ENCODE measurements around the gene EIPR1. TPM values are rescaled to one million over a fixed set of nuclear protein-coding genes. Genes with fewer than 3 reads are reported as not detected.
A peak's percentile ranks its signal among the peaks of the same experiment; 100 is the strongest.

EIPR1 gene
- total RNA-seq, 2 donors from 2014 or later = 26.1 to 45.7 TPM

DNA sequence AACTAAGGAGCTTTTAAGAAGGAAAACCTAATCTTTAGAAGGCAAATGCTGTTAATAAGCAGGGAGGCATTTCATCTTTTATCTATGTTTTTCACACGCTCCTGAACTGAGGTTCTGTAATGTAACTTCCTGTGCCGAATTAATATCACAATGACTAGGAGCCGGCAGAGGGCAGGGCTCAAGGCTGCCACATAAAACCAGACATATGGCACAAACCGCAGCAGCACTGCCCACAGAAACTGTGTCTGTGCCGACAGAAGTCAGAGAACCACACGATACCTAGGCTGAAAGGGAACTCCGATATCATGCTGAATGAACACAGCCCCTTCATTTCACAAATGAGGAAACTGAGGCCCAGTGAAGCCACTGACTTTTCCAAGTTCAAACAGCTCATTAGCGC is 112.1 kb downstream of the EIPR1 start:
- Mint-ChIP-seq H3K27me3 (no peaks in the 10 kb centered on the region), H3K36me3 (ENCODE audit: low read depth) (no peaks in the 10 kb centered on the region), H3K4me1 (peaks cover 10% of the 10 kb centered on the region), H3K4me3 (no peak overlapping the region), H3K9me3 (no peaks in the 10 kb centered on the region), H3K27ac (peak overlapping the region; percentile 23)
- ATAC-seq (replicated peaks) = peak; percentile 65

DNA sequence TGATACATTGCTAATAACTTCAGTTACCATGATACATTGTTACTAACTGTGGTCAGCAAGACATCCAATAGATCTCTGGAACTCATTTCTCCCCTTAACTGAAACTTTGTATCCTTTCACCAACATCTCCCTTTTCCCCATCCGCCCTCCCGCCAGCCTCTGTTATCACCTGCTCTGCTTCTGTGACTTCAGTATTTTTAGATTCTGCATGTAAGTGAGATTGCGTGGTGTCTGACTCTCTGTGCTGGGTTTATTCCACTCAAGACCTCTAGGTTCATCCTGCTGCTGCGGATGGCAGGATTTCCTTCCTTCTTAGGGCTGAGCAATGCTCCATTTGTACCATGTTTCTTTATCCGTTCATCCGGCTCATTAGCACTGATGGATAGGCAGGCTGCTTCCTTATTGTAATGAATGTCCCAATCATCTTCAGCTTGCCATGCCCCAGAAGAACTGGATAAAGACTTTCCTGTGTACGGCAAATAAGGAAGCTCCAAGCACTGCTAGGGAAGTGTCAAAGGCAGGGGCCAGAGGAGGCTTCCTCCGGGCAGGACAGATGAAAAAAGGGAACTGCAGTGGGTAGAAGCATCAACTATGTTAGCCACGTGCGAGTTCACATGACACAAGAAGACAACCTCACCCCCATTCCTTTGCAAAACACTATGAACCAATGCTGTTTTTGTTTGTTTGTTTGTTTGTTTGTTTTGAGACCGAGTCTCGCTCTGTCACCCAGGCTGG is 113.4 kb downstream of the EIPR1 start:
- H3K4me3 Mint-ChIP-seq = no peak overlapping the region
- H3K27ac Mint-ChIP-seq = no peak overlapping the region
- H3K4me1 Mint-ChIP-seq = peaks cover 12% of the 10 kb centered on the region
- H3K36me3 Mint-ChIP-seq (ENCODE audit: low read depth) = no peaks in the 10 kb centered on the region
- H3K9me3 Mint-ChIP-seq = no peaks in the 10 kb centered on the region
- ATAC-seq (replicated peaks) = no peak
- H3K27me3 Mint-ChIP-seq = no peaks in the 10 kb centered on the region

DNA sequence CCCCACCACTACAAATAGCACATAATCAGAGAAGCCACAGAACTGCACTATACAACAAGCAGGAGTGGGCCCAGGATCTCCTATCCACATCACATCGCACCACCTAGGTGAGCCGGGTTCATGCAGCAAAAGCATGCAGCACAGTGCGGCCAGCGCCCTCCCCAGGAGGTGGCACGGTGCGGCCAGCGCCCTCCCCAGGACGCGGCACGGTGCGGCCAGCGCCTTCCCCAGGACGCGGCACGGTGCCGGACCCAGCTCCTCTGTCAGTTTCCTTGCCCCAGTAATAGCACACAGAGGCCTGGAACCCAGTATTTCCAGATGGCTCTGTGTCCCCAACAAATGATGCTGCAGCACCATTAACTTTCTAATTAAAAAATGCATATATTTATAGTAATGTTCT is 114.1 kb downstream of the EIPR1 start:
- no peaks in the 10 kb centered on the region for H3K9me3 Mint-ChIP-seq
- no peak overlapping the region for H3K4me3 Mint-ChIP-seq
- ATAC-seq (replicated peaks) = no peak
- peaks cover 16% of the 10 kb centered on the region for H3K4me1 Mint-ChIP-seq
- no peaks in the 10 kb centered on the region for H3K36me3 Mint-ChIP-seq (ENCODE audit: low read depth)
- H3K27ac Mint-ChIP-seq = no peak overlapping the region
- H3K27me3 Mint-ChIP-seq = no peaks in the 10 kb centered on the region

DNA sequence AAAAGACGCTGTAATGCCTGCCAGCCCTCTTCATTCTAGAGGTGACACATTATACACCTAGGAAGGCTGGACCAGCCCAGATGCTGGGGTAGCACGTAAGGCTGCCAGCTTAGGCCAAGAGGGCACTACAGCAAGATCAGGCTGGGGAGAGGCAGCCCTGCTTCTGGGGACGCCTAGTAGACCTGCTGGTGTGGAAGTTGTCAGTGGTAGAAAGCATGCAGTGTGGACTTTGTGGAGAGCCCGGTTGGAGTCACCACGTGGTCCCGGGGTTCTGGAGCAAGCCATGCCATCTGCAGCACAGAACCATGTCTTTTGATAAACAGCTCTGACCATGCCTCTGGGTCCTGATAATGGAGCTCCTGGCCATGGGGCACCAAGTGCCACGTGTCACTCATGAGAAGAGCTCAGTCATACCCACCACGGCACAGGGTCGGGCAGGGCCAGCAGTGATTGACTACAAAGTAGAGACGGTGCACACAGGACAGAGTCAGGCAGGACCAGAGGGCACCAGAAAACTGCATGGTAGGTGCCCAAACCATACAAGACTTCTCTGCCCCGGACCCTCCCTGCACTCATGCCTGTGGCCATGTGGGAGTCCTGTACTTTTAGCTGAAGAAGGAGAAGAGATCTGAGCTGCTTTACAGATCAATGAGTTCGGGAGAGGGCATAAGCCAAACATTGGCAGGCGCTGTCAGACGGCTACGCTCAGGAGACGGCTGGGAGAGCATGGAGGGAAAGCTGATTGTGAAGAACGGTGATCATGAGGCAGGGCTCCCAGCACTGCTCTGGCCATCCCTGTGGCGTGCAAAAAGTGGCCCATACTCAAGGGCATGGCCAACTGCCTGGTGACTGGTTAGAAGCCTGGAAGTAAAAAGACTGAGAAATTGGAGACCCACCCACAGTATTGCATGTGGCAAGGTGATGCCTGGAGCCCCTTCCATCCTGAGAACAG is 114.9 kb downstream of the EIPR1 start:
- H3K27ac Mint-ChIP-seq = peak overlapping the region; percentile 76
- H3K36me3 Mint-ChIP-seq (ENCODE audit: low read depth) = peaks cover 2% of the 10 kb centered on the region
- H3K9me3 Mint-ChIP-seq = no peaks in the 10 kb centered on the region
- H3K27me3 Mint-ChIP-seq = no peaks in the 10 kb centered on the region
- H3K4me3 Mint-ChIP-seq = no peak overlapping the region
- ATAC-seq (replicated peaks) = no peak
- peaks cover 17% of the 10 kb centered on the region for H3K4me1 Mint-ChIP-seq

DNA sequence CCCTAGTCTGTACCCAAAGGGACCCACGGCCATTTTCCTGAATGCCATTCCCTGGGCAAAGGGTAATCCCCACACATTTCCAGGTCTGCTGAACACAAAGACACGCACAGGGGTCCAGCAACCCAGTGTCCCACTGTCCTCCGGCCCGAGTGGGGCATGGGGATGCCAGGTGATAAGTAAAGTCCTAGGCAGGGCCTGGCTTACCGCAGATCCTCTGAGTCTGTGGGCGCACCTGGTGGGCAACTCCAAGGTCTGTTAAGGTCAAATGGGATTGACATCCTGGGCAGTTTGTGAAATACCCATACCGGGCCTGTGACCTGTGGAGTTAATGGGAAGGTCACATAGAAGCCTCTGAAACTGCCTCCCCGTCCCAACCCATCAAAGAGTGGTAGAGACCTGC is 116.1 kb downstream of the EIPR1 start:
- H3K4me1 Mint-ChIP-seq = peaks cover 20% of the 10 kb centered on the region
- no peaks in the 10 kb centered on the region for H3K9me3 Mint-ChIP-seq
- ATAC-seq (replicated peaks) = no peak
- H3K27ac Mint-ChIP-seq = no peak overlapping the region
- no peaks in the 10 kb centered on the region for H3K27me3 Mint-ChIP-seq
- no peak overlapping the region for H3K4me3 Mint-ChIP-seq
- H3K36me3 Mint-ChIP-seq (ENCODE audit: low read depth) = peaks cover 14% of the 10 kb centered on the region

DNA sequence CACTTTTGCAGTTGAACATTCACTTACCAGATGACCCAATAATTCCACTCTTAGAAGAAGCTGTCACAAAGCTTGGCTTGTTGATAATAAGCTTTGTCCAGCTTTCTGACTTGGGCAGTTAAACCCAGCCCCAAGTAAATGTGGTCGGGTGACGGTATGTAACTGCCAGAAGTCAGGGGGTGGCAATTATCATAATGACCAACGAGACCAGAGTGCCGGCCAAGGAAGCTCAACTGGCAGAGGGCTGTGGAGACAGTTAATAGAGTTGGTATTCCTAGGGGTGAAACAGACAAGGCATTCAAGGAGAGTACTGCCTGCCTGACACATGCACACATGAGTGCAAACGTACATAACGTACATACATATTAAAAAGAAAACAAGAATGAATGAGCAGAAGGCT is 116.7 kb downstream of the EIPR1 start:
- no peaks in the 10 kb centered on the region for H3K9me3 Mint-ChIP-seq
- peaks cover 20% of the 10 kb centered on the region for H3K4me1 Mint-ChIP-seq
- ATAC-seq (replicated peaks) = no peak
- no peak overlapping the region for H3K4me3 Mint-ChIP-seq
- H3K36me3 Mint-ChIP-seq (ENCODE audit: low read depth) = peaks cover 18% of the 10 kb centered on the region
- H3K27me3 Mint-ChIP-seq = no peaks in the 10 kb centered on the region
- H3K27ac Mint-ChIP-seq = no peak overlapping the region

DNA sequence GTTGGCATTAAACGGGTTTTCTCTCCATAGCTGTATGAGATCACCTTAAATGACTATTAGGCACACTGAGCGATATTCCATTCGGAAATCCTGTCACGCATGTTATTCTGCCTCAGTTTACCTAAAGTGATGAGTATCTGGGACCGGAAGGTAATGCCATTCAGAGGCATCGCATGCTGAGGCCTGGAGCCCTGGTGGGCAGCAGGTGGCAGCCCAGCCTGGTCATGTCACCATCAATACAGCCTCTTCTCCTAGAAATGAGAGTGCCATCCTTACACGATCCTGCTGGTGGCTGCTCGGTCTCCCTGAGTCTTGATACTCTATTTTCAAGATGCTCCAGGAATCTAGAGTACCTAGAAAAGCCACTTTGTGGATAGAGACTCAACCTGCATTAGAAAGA is 119.8 kb downstream of the EIPR1 start:
- Mint-ChIP-seq H3K9me3 (no peaks in the 10 kb centered on the region), H3K4me1 (peaks cover 14% of the 10 kb centered on the region), H3K4me3 (no peak overlapping the region), H3K27ac (no peak overlapping the region), H3K27me3 (no peaks in the 10 kb centered on the region), H3K36me3 (ENCODE audit: low read depth) (peaks cover 41% of the 10 kb centered on the region)
- no peak for ATAC-seq (replicated peaks)

DNA sequence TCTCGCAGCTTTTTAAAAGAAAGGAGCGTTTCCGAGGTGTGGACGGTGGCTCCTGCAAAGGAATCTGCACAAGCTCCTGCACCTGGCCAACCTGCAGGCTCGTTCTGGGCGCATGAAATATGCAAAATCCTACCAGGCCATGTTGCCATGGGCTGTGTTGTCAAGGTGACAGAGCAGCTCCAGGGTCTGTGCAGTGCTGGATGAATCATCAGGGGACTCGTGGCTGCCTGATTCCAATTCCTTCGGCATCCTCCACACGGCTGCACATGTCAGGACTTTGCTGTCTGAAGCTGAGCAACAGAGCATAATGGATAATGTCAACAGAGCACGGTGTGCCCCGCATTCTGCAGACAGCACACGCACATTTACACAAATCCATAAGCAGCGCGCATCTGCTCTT is 120.5 kb downstream of the EIPR1 start:
- Mint-ChIP-seq H3K4me1 (peaks cover 14% of the 10 kb centered on the region), H3K4me3 (no peak overlapping the region), H3K36me3 (ENCODE audit: low read depth) (peaks cover 47% of the 10 kb centered on the region), H3K9me3 (no peaks in the 10 kb centered on the region), H3K27me3 (no peaks in the 10 kb centered on the region), H3K27ac (no peak overlapping the region)
- no peak for ATAC-seq (replicated peaks)

DNA sequence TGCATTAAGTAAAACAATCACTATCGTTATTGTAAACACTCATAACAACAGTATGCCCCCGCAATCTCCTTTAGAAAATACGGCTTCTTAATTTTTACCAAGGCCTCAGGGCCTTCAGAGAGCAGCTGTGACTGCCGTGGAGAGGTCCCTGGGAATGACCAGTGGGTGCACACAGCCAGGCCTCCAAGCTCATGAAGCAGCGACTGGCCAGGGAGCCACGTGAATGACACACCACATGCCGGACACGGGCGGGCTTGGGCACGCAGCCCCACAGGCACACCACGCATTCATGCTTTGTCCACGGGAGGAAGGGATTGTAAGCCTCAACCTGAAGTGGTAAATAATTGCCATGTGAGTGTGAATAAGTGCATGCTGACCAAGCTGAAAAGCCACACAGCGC is 121.0 kb downstream of the EIPR1 start:
- Mint-ChIP-seq H3K27me3 (no peaks in the 10 kb centered on the region), H3K4me3 (no peak overlapping the region), H3K36me3 (ENCODE audit: low read depth) (peaks cover 53% of the 10 kb centered on the region), H3K9me3 (no peaks in the 10 kb centered on the region), H3K27ac (no peak overlapping the region), H3K4me1 (peaks cover 14% of the 10 kb centered on the region)
- no peak for ATAC-seq (replicated peaks)

DNA sequence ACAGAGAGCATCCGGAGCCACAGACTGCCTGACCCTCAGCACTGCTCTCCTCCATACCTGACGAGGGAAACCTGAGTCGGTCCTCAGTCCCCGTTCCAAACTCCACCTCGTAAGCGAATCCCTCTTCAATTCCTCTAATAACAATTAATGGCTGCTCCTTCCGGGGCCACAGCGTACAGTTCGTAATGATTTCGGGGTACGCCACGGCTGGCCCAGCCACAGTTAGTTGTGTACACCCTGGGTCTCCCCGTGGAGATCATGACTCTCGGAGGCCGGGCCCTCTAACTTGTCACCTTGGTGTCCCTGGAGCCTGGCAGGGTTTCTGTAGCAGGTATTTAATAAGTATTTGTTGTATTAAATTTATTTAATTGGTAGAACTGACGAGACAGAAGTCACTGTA is 121.5 kb downstream of the EIPR1 start:
- peaks cover 58% of the 10 kb centered on the region for H3K36me3 Mint-ChIP-seq (ENCODE audit: low read depth)
- no peak overlapping the region for H3K4me3 Mint-ChIP-seq
- no peaks in the 10 kb centered on the region for H3K27me3 Mint-ChIP-seq
- peaks cover 13% of the 10 kb centered on the region for H3K4me1 Mint-ChIP-seq
- no peak overlapping the region for H3K27ac Mint-ChIP-seq
- ATAC-seq (replicated peaks) = no peak
- H3K9me3 Mint-ChIP-seq = no peaks in the 10 kb centered on the region

DNA sequence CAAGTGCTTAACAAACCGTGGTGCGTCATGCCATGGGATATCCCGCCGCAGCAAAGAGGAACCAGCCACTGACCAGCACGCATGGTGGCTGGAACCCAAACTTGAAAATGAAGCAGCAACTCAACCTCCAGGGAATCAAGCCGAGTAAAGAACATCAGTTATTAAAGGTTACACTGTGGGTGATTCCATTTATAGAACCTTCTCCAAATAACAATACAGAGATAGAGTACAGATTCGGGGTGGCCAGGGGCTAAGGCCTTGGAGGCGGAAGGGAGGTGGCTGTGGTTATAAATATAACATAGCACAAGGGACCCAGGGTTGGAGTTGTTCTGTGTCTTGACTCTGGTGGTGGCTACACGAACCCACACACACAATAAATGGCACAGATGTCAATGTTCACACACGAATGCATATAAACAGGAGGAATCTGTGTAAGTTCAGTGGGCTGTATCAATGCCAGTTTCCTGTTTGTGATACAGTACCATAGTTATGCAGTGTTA is 123.1 kb downstream of the EIPR1 start:
- Mint-ChIP-seq H3K9me3 (peaks cover under 1% of the 10 kb centered on the region), H3K4me3 (no peak overlapping the region), H3K27me3 (no peaks in the 10 kb centered on the region), H3K27ac (no peak overlapping the region), H3K36me3 (ENCODE audit: low read depth) (peaks cover 67% of the 10 kb centered on the region), H3K4me1 (peaks cover 10% of the 10 kb centered on the region)
- ATAC-seq (replicated peaks) = no peak

DNA sequence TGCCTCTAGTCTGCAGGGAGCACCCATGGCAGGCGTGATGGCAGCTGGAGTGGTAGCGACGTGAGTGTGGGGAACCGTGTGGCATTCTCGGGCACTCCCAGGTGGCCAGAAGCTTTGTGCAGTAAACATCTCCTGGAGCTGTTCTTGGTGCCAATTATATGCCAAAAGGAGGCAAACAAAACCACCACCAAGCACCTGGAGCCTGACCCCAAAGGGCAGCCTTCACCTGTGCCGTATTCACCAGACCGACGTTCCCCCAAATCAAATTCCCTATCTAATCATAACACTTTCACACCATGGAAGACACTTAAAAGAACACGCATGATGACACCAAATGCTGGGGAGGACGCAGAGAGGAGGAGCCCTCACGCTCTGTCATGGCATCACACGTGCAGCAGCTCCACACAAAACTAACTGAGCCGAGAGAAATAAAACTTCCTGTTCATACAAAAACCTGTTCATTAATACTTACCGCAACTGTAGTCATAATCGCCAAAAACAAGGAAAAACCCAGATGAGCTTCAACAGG is 123.6 kb downstream of the EIPR1 start:
- no peak overlapping the region for H3K27ac Mint-ChIP-seq
- H3K36me3 Mint-ChIP-seq (ENCODE audit: low read depth) = peaks cover 72% of the 10 kb centered on the region
- H3K4me1 Mint-ChIP-seq = peaks cover 6% of the 10 kb centered on the region
- no peak overlapping the region for H3K4me3 Mint-ChIP-seq
- H3K27me3 Mint-ChIP-seq = no peaks in the 10 kb centered on the region
- H3K9me3 Mint-ChIP-seq = peaks cover 6% of the 10 kb centered on the region
- no peak for ATAC-seq (replicated peaks)

DNA sequence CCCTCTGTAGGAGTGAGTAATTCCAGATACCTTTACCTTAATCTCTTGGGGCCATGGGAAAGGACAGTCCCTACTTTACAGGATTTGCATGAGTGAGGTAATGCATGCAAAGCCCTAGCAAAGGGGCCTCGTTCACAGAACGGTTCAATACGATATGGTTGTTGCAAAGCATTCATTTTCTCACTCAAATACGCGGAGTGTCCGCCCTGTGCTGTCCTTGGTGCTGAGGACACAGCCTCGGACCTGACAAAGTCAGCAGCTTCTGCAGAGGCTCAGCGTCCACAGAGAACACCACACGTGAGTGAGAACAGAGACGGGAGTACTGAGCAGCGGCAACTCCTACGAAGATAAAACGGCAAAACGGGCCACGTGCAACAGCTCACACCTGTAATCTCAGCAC is 125.7 kb downstream of the EIPR1 start:
- Mint-ChIP-seq H3K4me1 (no peaks in the 10 kb centered on the region), H3K4me3 (no peak overlapping the region), H3K27ac (no peak overlapping the region), H3K36me3 (ENCODE audit: low read depth) (peaks cover 75% of the 10 kb centered on the region), H3K9me3 (peaks cover 9% of the 10 kb centered on the region), H3K27me3 (no peaks in the 10 kb centered on the region)
- ATAC-seq (replicated peaks) = no peak

DNA sequence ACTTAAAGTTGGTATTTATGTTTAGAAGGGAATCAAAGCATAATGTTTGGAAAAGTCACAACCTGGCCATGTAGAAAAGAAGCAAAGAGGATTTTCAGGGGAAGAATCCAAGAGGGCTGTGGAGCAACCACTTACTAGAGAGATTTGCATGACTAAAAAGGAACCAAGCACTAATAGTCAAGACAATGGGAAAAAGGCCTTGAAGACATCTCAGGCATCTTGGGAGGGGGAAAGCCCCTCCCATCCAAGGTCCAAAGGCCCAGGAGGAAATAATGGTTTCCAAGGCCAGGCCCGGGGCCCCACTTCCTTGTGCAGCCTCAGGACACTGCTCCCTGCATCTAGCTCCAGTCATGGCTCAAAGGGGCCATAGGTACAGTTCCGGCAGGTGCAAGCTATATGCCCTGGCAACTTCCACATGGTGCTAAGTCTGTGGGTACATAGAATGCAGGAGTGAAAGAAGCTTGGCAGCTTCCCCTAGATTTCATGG is 128.1 kb downstream of the EIPR1 start:
- no peaks in the 10 kb centered on the region for H3K4me1 Mint-ChIP-seq
- H3K4me3 Mint-ChIP-seq = no peak overlapping the region
- no peak for ATAC-seq (replicated peaks)
- H3K9me3 Mint-ChIP-seq = peaks cover 9% of the 10 kb centered on the region
- H3K27me3 Mint-ChIP-seq = no peaks in the 10 kb centered on the region
- no peak overlapping the region for H3K27ac Mint-ChIP-seq
- H3K36me3 Mint-ChIP-seq (ENCODE audit: low read depth) = peaks cover 56% of the 10 kb centered on the region
